ENCODE measurements around the gene CADM2.
"Not testable (repeated sequence)": the region's sequence is repeated elsewhere in the genome, so short reads cannot be mapped to it uniquely, and the experiment has no call there.

CADM2 gene

GRCh38 chr3:85846940-85847339, 888.2 kb downstream of the CADM2 start:
- DNase-seq: no peak

GRCh38 chr3:85851071-85851470, 892.3 kb downstream of the CADM2 start:
- DNase-seq: no peak

DNA sequence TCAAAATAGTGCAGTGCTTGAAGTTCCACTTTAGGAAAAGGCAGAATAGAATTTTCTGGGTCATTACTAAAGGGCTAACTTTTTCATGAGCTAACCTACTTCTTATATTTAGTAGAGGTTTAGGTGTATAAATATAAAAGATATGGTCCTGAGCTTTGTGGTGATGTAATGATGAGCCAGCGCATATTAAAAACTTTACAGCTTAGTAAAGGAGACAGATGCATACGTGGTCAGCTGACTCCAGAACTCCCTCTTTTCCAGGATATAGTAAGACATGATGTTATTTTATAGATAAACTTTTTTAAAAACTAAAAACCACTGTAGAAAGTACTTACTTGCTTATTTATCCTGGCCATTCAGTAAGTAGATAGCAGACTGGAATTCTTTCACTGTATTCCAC, 895.0 kb downstream of the CADM2 start:
- no peak for DNase-seq

DNA sequence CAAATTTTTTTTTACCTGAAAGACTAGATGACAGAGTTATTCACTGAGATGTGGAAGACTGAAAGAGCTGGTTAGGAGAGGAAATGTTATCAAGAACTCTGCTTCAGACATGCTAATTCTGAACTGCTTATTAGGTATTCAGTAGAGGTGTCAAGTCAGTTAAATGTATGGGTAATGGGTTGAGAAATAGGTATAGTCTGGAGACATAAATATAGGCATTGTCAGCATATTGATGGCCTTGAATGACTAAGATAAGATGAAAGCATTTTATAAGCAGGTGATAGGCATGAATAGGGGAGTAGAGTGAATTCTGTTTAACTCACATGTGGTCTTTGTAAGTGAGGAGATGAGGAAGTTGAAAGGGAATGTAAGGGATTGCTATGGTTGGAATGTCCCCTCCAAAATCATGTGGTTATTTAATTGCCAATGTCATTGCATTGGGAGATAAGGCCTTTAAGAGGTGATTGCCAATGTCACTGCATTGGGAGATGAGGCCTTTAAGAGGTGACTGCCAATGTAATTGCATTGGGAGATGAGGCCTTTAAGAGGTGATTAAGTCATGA, 904.2 kb downstream of the CADM2 start:
- DNase-seq: no peak

- DNase-seq: no peak
Measured at GRCh38 chr3:85864896-85865295, 906.1 kb downstream of the CADM2 start.

DNA sequence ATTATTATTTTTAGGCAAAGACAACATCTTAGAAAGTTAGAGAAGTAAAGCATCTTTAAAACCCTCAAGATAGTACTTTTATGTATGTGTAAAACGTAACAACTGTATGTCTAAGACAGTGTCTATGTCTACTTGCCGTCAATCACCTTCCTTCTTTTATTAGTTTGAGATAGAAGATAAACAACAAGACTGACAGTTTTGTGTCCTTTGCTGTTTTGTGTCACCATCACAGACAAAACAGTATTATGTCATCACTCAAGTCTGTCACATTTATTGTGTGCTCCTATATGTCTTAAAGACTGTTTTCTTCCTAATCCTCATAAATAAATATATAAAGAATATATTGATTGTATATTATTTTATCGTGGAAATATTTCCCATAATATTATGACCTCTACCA, 908.3 kb downstream of the CADM2 start:
- DNase-seq: no peak

DNA sequence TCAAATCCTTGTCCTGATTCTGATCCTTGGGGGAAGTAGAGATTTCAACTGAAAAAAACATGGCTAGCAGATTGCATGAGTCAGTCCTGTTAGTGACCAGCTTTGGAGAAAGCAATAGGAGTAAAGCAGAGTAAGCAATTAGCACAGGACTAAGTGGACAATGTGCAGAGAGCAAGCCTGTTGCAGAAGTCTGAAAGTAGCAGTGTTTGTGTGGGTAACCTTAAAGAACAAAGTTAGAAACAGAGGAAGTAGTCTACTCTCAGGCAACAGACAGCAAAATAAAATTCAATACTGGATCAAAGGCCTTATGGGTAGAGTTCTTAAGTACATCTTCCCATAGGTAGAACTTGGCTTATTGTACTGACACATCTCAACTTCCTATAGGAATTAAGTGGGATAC, 916.8 kb downstream of the CADM2 start:
- DNase-seq: no peak

- DNase-seq: no peak
Measured at GRCh38 chr3:85877631-85878030, 918.8 kb downstream of the CADM2 start.

DNA sequence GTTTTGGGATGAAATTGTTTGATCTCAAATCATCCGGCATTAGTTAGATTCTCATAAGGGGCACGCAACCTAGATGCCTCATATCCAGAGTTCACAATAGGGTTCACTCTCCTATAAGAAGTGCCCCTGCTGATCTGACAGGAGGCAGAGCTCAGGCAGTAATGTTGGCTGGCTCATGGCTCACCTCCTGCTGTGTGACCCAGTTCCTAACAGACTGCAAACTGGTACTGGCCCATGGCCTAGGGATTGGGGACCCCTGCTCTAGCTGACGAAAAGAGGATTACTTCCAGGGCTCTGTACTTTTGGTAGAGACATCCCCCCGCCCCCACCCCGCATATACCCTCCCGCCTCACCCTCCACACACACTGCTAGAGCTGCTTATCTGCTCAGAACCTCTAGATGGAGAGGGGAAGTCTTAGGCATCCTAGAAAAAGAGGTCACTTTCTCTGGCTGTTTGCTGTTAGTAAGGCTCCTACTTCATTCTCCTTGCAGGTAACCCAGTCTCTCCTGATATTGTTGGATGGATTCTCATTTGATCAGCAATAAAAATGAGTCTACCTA, 923.1 kb downstream of the CADM2 start:
- DNase-seq: no peak

DNA sequence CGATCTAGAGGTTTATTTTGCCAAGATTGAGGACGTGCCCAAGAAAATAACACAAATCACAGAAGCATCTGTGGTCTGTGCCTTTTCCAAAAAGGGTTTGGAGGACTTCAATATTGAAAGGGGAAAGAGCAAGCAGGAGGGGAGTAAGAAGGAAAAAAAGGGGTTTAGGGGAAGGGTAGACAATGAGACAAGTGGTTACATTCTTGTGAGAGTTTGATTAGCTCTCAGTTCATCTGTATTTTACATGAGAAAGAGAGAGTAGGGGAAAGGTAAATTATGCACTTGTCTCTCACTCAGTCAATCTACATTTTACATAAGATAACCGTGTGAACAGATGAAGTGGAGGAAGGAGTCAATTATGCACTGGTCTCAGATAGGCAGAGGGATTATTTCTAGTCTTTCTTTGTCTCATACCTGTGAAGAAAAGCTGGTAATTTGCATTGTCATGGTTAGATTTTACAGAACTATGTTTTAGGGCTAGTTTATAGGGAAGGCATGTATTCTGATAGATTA, 931.3 kb downstream of the CADM2 start:
- no peak for DNase-seq

- no peak for DNase-seq
Measured at GRCh38 chr3:85903434-85903833, 944.6 kb downstream of the CADM2 start.

DNA sequence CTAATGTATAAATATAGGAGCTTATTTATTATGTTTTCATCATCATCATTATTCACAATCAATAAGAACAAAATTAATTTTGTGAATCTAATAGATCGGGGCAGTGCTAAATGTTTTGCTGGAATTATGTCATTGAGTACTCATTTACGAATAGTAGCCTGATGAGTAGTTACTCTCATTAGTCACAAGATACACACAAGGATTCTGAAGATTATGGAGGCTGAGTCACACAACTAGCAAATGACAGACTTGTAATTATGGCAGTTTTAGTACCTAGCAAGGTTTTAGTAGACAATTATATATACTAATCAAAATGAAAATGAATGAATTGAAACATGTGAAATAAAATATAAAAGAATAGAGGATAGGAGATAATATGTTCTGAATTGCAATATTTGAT, 954.2 kb downstream of the CADM2 start:
- DNase-seq: no peak

DNA sequence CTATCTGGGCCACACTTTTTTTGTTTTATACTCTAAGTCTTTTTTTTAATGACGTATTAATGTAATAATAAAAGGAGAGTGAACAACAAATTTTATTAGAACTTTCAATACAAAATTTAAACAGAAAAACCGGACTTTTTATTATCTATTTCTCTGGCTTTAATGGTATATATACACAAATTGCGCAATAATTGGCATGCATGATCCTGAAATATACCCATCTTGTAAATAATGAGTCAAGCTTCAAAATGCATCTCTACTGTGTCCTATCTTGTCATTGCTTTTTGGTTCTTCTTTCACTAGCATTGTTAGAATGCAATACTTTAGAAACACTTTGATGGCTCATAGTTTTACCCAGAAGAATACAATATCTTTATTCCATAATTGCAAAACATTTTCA, 963.6 kb downstream of the CADM2 start:
- DNase-seq: no peak

DNA sequence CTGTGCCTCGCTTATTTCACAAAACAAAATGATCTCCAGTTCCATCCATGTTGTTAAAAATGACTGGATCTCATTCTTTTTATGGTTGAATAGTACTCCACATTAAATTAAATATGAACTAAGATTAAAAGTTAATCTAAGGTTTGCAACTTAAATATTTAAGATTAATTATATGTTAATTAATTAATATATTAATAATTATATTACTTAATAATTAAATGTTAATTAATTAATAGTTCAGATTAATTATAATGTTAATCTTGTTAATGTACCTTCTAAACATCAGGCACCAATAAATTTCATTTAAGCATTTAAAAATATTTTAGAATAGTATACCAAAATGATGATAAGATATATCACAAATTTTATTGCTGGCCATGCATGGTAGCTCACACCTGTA, 971.9 kb downstream of the CADM2 start:
- no peak for DNase-seq

GRCh38 chr3:85933326-85933725, 974.5 kb downstream of the CADM2 start:
- no peak for DNase-seq

- DNase-seq: no peak
Measured at GRCh38 chr3:85935171-85935570, 976.4 kb downstream of the CADM2 start.

- no peak for DNase-seq
Measured at GRCh38 chr3:85939074-85939482, 980.3 kb downstream of the CADM2 start.

GRCh38 chr3:85950435-85950834, 991.6 kb downstream of the CADM2 start:
- no peak for DNase-seq

GRCh38 chr3:85960793-85961192, 1002.0 kb downstream of the CADM2 start:
- no peak for DNase-seq

DNA sequence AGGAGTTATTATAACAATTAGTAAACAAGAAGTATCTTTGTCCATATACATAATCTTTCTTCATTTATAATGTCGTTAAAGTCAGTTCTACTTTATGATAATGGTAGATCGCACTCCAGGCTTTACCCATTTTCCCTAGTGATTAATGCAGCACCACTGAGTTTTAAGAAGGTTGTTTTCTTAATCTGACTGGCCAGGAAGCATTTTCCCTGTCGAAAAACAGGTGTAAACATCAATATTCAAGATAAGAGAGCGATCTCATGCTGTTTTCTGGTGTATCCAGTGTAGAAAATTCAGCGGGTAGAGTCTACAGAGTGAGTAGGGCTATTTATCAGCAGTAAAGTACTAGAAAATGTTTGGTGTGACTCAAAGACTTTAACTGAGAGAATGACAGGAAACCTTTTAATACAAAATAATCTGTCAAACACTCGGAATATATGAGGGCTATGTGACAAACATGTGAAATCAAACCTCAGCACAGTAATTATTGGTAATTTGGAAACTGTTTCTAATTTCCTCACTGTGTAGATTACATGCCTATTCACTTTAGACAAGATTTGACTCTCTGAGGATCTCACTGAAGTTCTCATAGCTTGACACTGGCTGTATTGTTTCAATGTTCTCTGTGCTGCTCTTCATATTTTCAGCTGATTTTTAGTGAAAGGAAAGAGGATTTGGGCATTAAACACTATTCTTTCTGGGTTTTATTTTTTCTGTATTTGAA, 1019.0 kb downstream of the CADM2 start:
- DNase-seq: no peak

DNA sequence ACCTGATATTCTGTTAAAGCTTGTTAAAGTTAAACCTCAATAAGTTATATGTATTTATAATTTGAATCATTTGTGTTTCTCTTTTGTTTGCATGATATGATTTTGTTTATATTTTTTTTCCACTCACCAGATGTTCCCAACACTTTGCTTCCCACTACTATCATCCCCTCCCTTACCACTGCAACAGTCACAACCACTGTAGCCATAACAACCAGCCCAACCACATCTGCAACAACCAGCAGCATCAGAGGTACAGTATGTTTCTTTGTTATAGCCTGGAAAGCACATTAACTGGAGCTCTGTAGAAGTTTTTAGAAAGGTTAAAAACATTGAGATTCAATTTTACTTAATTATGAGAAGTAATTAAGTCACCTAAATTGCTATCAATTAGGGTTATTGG, 1020.2 kb downstream of the CADM2 start:
- DNase-seq: no peak

DNA sequence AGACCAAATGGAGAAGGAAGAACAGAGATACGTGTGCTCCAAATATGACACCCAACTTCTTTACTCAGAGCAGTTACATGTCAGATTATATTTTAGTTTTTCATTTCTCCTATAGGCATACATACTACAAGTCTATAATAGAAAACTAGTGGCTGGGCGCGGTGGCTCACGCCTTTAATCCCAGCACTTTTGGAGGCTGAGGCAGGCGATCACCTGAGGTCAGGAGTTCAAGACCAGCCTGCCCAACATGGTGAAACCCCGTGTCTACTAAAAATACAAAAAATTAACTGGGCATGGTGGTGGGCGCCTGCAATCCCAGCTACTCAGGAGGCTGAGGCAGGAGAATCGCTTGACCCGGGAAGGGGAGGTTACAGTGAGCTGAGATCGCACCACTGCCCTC, 1030.8 kb downstream of the CADM2 start:
- DNase-seq: not testable (repeated sequence)

GRCh38 chr3:86029590-86029989, 1070.8 kb downstream of the CADM2 start:
- no peak for DNase-seq

GRCh38 chr3:86037916-86038315, 1079.1 kb downstream of the CADM2 start:
- DNase-seq: no peak
